CD4-positive, CD25-positive, alpha-beta regulatory T cell (primary cell): ENCODE results near the gene EPHA8. TPM values are rescaled to one million over a fixed set of nuclear protein-coding genes. Genes with fewer than 3 reads are reported as not detected.
A peak's percentile ranks its signal among the peaks of the same experiment; 100 is the strongest.

ENCODE experiments used
- ATAC-seq, 2 donors: fragments of 150-1000 bp; cut with Tn5 transposase; one replicate each; pipeline ENCODE4 v1.10.0; 2021; ENCODE audit warnings: low read depth in 2 of 2, moderate number of reproducible peaks in 2 of 2, moderate library complexity in 1 of 2
- DNase-seq, 3 donors: peaks; one replicate each; pipeline versions ENCODE4 v3.0.0 to v3.0.0-alpha.2; 2012 to 2022; ENCODE audit warnings: mixed read lengths in 1 of 3
- H3K27ac ChIP-seq: one replicate; pipeline ENCODE4 v1.7.0; 2013; ENCODE audit warnings: mild to moderate bottlenecking, low read length; ENCODE audit not compliant: insufficient read depth, poor library complexity, severe bottlenecking
- H3K27me3 ChIP-seq: one replicate; pipeline ENCODE4 v1.7.0; 2013; ENCODE audit warnings: low read length; ENCODE audit not compliant: control insufficient read depth, insufficient read depth
- H3K36me3 ChIP-seq: one replicate; pipeline ENCODE4 v1.7.0; 2013; ENCODE audit warnings: mild to moderate bottlenecking, low read length, moderate library complexity; ENCODE audit not compliant: control insufficient read depth, insufficient read depth
- H3K4me1 ChIP-seq: 2 replicates; pipeline ENCODE4 v1.7.0; 2013; ENCODE audit warnings: mild to moderate bottlenecking, low read length; ENCODE audit not compliant: insufficient read depth, control insufficient read depth, poor library complexity, severe bottlenecking
- H3K4me3 ChIP-seq: one replicate; pipeline ENCODE4 v1.7.0; 2013; ENCODE audit warnings: low read depth, mild to moderate bottlenecking, low read length, moderate library complexity
- H3K9me3 ChIP-seq, 2 experiments: 1 replicate in 1 of 2; 2 replicates in 1 of 2; pipeline ENCODE4 v1.7.0; 2013; ENCODE audit warnings: low read length in 2 of 2, mild to moderate bottlenecking in 1 of 2, moderate library complexity in 1 of 2; ENCODE audit not compliant: control insufficient read depth in 2 of 2
- H3K27ac Mint-ChIP-seq, 3 donors: one replicate each; pipeline ENCODE4 v1.8.0; 2020 to 2022; ENCODE audit warnings: mild to moderate bottlenecking in 3 of 3, mixed read lengths in 3 of 3, moderate library complexity in 2 of 3
- H3K27me3 Mint-ChIP-seq: one replicate; pipeline ENCODE4 v1.8.0; 2022; ENCODE audit warnings: mild to moderate bottlenecking, mixed read lengths
- H3K36me3 Mint-ChIP-seq: one replicate; pipeline ENCODE4 v1.8.0; 2020; ENCODE audit warnings: mixed read lengths
- H3K4me1 Mint-ChIP-seq, 4 donors: one replicate each; pipeline ENCODE4 v1.8.0; 2020 to 2022; ENCODE audit warnings: mixed read lengths in 4 of 4, mild to moderate bottlenecking in 1 of 4
- H3K4me3 Mint-ChIP-seq, 4 donors: one replicate each; pipeline ENCODE4 v1.8.0; 2020 to 2022; ENCODE audit warnings: mild to moderate bottlenecking in 4 of 4, mixed read lengths in 4 of 4, moderate library complexity in 3 of 4
- H3K9me3 Mint-ChIP-seq, 7 donors: one replicate each; pipeline ENCODE4 v1.8.0; 2020 to 2022; ENCODE audit warnings: mixed read lengths in 7 of 7, mild to moderate bottlenecking in 3 of 7, moderate library complexity in 2 of 7
- polyA plus RNA-seq, 4 donors: library from polyadenylated mRNA; unstranded; fragments of 300-500 nt; fragmentation: Illumina TruSeq; gene quantifications; one replicate each; pipeline ENCODE4 v1.2.3, GENCODE V29; 2021
- total RNA-seq: library from RNA; stranded (reverse); gene quantifications from one replicate; pipeline ENCODE4 v1.2.3, GENCODE V29; 2022

The EPHA8 gene
- total and polyA plus RNA-seq, 5 donors from 2014 or later: not detected

GRCh38 chr1:22569269-22569668, 6.0 kb downstream of the EPHA8 start:
- H3K4me3 Mint-ChIP-seq: no peak overlapping the region

DNA sequence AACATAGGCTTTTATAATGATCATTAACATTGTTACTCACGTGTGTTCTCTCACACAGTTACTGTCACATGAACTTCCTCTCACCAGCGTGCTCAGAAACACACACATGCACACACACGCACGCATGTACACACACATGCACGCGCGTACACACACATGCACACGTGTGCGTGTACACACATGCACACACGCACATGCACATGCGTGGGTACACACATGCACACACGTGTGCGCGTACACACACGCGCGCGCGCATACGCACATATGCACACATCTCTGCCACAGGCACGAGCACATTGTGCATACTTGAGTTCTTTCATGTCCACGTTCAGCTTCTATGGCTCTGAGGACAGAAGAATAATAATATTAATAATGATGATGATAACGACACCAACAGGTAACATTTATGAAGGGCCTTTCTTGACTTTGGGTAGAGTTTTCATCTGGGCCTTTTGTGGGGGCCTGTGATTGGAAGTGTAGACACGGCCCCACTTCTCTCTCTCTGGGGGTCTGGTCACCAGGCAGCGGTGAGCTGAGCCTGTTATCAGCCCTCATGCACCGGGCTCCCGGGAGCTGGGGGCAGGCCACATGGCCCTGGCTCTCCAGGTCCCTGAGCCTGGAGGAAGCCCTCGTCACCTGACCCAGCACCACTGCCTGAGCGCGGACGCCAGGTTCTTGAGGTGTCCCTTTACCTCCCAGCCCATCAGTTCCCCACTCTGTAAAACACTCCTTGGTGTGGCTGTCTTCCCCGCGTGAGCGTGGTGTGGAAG, 7.0 kb downstream of the EPHA8 start:
- H3K27me3 ChIP-seq: no peaks in the 10 kb centered on the region
- Mint-ChIP-seq H3K4me3 (no peak overlapping the region), H3K9me3 (peaks cover 0 to 2% (median 0%) of the 10 kb centered on the region in 7 donors)

More at GRCh38 chr1:22569269-22569668, 6.0 kb downstream of the EPHA8 start:
- Histone ChIP-seq H3K4me3 (no peak overlapping the region), H3K27me3 (no peaks in the 10 kb centered on the region), H3K36me3 (no peaks in the 10 kb centered on the region), H3K27ac (no peak overlapping the region), H3K4me1 (no peaks in the 10 kb centered on the region), H3K9me3 (no peaks in the 10 kb centered on the region)
- H3K4me1 Mint-ChIP-seq: peaks cover 0 to 4% (median 0%) of the 10 kb centered on the region in 4 donors
- H3K27ac Mint-ChIP-seq: no peak overlapping the region
- no peaks in the 10 kb centered on the region for H3K36me3 Mint-ChIP-seq
- DNase-seq (no peak), ATAC-seq (no peak)
- peaks cover 0 to 2% (median 0%) of the 10 kb centered on the region in 7 donors for H3K9me3 Mint-ChIP-seq
- H3K27me3 Mint-ChIP-seq: peaks cover 17% of the 10 kb centered on the region

DNA sequence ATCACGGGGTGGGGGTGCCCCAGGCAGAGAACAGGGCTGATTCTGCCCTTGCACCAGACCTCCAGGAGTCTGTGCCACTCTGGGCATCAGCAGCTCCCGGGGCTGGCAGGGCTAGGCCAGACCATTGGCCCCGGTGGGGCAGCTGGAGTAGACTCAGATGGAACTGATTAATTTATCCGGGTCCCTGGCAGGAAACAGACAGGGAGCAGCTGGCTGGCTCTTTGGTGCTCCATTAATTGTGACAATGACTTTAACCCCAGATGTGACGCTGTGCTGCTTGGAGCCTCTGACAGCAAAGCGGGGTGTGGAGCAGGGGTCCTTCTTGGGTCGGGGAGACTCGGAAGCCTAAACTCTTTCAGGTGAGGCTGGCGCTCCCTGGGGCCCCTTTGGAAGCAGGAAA, 9.5 kb downstream of the EPHA8 start:
- Mint-ChIP-seq H3K9me3 (peaks cover 0 to 4% (median 0%) of the 10 kb centered on the region in 7 donors), H3K4me1 (no peaks in the 10 kb centered on the region), H3K4me3 (no peak overlapping the region), H3K36me3 (no peaks in the 10 kb centered on the region), H3K27ac (no peak overlapping the region), H3K27me3 (no peaks in the 10 kb centered on the region)
- Histone ChIP-seq H3K4me3 (no peak overlapping the region), H3K36me3 (no peaks in the 10 kb centered on the region), H3K27me3 (no peaks in the 10 kb centered on the region), H3K9me3 (no peaks in the 10 kb centered on the region), H3K4me1 (no peaks in the 10 kb centered on the region), H3K27ac (no peak overlapping the region)
- DNase-seq (no peak), ATAC-seq (no peak)

More for the DNA sequence above, 7.0 kb downstream of the EPHA8 start:
- Mint-ChIP-seq H3K27me3 (peaks cover 10% of the 10 kb centered on the region), H3K36me3 (no peaks in the 10 kb centered on the region), H3K4me1 (no peaks in the 10 kb centered on the region), H3K27ac (peak overlapping the region in 1 of 3 donors; percentile 77)
- Histone ChIP-seq H3K4me3 (no peak overlapping the region), H3K27ac (no peak overlapping the region), H3K4me1 (no peaks in the 10 kb centered on the region), H3K36me3 (no peaks in the 10 kb centered on the region), H3K9me3 (no peaks in the 10 kb centered on the region)
- ATAC-seq (no peak), DNase-seq (no peak)

GRCh38 chr1:22573237-22573636, 9.9 kb downstream of the EPHA8 start:
- Mint-ChIP-seq H3K27me3 (no peaks in the 10 kb centered on the region), H3K27ac (no peak overlapping the region), H3K9me3 (peaks cover 0 to 5% (median 0%) of the 10 kb centered on the region in 7 donors), H3K36me3 (no peaks in the 10 kb centered on the region), H3K4me3 (no peak overlapping the region), H3K4me1 (no peaks in the 10 kb centered on the region)
- no peak overlapping the region for H3K4me3 ChIP-seq
- no peaks in the 10 kb centered on the region for H3K36me3 ChIP-seq
- H3K27me3 ChIP-seq: no peaks in the 10 kb centered on the region
- no peaks in the 10 kb centered on the region for H3K9me3 ChIP-seq
- no peak overlapping the region for H3K27ac ChIP-seq
- no peak for ATAC-seq
- DNase-seq: no peak
- no peaks in the 10 kb centered on the region for H3K4me1 ChIP-seq

- no peaks in the 10 kb centered on the region for H3K9me3 ChIP-seq
- H3K36me3 Mint-ChIP-seq: no peaks in the 10 kb centered on the region
- H3K4me1 ChIP-seq: no peaks in the 10 kb centered on the region
- no peak for DNase-seq
- peaks cover 0 to 5% (median 0%) of the 10 kb centered on the region in 7 donors for H3K9me3 Mint-ChIP-seq
- no peak overlapping the region for H3K4me3 ChIP-seq
- ATAC-seq: no peak
- H3K27me3 Mint-ChIP-seq: no peaks in the 10 kb centered on the region
- H3K27ac Mint-ChIP-seq: no peak overlapping the region
- H3K4me1 Mint-ChIP-seq: no peaks in the 10 kb centered on the region
- H3K27me3 ChIP-seq: no peaks in the 10 kb centered on the region
- no peak overlapping the region for H3K27ac ChIP-seq
- no peaks in the 10 kb centered on the region for H3K36me3 ChIP-seq
- no peak overlapping the region for H3K4me3 Mint-ChIP-seq
These were observed 12.4 kb downstream of the EPHA8 start for GRCh38 chr1:22575532-22576149.

DNA sequence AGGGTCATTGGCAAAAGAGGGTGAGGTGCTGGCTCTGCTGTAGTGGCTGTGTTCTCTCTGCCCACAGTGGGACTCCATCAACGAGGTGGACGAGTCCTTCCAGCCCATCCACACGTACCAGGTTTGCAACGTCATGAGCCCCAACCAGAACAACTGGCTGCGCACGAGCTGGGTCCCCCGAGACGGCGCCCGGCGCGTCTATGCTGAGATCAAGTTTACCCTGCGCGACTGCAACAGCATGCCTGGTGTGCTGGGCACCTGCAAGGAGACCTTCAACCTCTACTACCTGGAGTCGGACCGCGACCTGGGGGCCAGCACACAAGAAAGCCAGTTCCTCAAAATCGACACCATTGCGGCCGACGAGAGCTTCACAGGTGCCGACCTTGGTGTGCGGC, 12.9 kb downstream of the EPHA8 start:
- no peaks in the 10 kb centered on the region for H3K4me1 ChIP-seq
- no peak for DNase-seq
- H3K36me3 ChIP-seq: no peaks in the 10 kb centered on the region
- H3K27ac Mint-ChIP-seq: no peak overlapping the region
- H3K36me3 Mint-ChIP-seq: no peaks in the 10 kb centered on the region
- no peak overlapping the region for H3K4me3 Mint-ChIP-seq
- no peaks in the 10 kb centered on the region for H3K9me3 ChIP-seq
- no peak for ATAC-seq
- no peaks in the 10 kb centered on the region for H3K27me3 Mint-ChIP-seq
- H3K27ac ChIP-seq: no peak overlapping the region
- no peaks in the 10 kb centered on the region for H3K27me3 ChIP-seq
- H3K4me3 ChIP-seq: no peak overlapping the region
- H3K4me1 Mint-ChIP-seq: no peaks in the 10 kb centered on the region
- peaks cover 0 to 5% (median 0%) of the 10 kb centered on the region in 7 donors for H3K9me3 Mint-ChIP-seq

DNA sequence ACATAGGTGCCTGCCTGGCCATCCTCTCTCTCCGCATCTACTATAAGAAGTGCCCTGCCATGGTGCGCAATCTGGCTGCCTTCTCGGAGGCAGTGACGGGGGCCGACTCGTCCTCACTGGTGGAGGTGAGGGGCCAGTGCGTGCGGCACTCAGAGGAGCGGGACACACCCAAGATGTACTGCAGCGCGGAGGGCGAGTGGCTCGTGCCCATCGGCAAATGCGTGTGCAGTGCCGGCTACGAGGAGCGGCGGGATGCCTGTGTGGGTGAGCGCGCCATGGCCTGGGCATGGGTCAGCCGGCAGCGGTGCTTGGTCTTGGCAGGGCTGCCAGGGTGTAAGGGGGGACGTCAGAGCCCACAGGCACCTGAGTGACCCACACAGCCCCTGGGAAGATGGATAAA, 13.3 kb downstream of the EPHA8 start:
- ATAC-seq (no peak), DNase-seq (no peak)
- H3K4me3 Mint-ChIP-seq: no peak overlapping the region
- Histone ChIP-seq H3K27me3 (no peaks in the 10 kb centered on the region), H3K9me3 (no peaks in the 10 kb centered on the region), H3K4me3 (no peak overlapping the region), H3K4me1 (no peaks in the 10 kb centered on the region), H3K27ac (no peak overlapping the region), H3K36me3 (no peaks in the 10 kb centered on the region)
- no peaks in the 10 kb centered on the region for H3K4me1 Mint-ChIP-seq
- no peaks in the 10 kb centered on the region for H3K27me3 Mint-ChIP-seq
- no peak overlapping the region for H3K27ac Mint-ChIP-seq
- H3K9me3 Mint-ChIP-seq: peaks cover 0 to 5% (median 0%) of the 10 kb centered on the region in 7 donors
- no peaks in the 10 kb centered on the region for H3K36me3 Mint-ChIP-seq
